ENCODE data around the gene SELENOH. TPM values are rescaled to one million over a fixed set of nuclear protein-coding genes. Genes with fewer than 3 reads are reported as not detected.

The SELENOH gene
- total and polyA plus RNA-seq, 9 of the 15 experiments (the other 6 are each of a cell fraction or from before 2014, with no cell fraction given) = 16.6 to 299 (median 118) TPM

DNA sequence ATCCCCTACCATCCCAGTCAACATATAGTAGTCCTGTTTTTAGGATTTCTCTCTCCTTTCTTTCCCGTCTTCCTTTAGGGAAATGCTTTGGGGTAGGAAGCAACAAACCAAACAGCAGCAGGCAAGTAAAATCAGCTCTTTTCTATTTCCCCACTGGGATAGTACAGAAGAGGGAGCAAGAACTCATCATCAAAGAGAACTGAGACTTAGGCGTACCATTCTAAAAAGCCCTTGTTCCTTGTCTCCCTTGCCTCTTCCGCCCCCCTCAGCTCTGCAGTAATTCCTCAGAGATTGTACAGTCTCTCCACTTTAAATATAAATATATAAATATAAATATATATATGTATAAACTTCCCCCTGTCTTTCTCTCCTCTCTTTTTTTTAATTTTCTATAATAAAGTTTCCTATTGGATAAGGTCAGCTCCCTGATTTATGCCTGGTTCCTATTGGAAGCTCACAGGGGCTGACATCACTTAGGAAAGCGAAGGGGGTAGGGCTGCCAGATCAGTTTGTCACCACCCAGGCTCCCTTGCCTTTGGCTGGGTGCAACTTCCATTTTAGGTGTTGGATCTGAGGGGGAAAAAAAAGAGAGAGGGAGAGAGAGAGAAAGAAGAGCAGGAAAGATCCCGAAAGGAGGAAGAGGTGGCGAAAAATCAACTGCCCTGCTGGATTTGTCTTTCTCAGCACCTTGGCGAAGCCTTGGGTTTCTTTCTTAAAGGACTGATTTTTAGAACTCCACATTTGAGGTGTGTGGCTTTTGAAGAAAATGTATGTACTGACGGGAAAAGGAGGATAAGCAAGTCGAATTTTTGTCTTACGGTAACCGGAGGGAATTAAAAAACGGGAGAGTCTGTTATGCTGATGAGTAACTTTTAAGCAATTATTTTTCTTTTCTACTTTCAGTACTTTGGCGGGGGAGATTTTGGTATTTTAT is 20.3 kb downstream of the SELENOH start, which contains the start of gene CTNND1 (continued):
- TF ChIP-seq ZNF224 (CRISPR knock-in tag; IDR thresholded peaks at IDR 0.05) = no peak
- no peak for TF ChIP-seq CBX2 (IDR thresholded peaks at IDR 0.05; ENCODE audit: insufficient read depth, low read length, poor library complexity, severe bottlenecking)
- peak; percentile 56; the same call in 1 of the 2 replicates for TF ChIP-seq LEF1 (IDR thresholded peaks at IDR 0.05)
- TF ChIP-seq CBFB (CRISPR knock-in tag; IDR thresholded peaks at IDR 0.05) = no peak
- no peak for TF ChIP-seq FOXK1 (CRISPR knock-in tag; IDR thresholded peaks at IDR 0.05; ENCODE audit: borderline replicate concordance)
- TF ChIP-seq, protein P1, sequence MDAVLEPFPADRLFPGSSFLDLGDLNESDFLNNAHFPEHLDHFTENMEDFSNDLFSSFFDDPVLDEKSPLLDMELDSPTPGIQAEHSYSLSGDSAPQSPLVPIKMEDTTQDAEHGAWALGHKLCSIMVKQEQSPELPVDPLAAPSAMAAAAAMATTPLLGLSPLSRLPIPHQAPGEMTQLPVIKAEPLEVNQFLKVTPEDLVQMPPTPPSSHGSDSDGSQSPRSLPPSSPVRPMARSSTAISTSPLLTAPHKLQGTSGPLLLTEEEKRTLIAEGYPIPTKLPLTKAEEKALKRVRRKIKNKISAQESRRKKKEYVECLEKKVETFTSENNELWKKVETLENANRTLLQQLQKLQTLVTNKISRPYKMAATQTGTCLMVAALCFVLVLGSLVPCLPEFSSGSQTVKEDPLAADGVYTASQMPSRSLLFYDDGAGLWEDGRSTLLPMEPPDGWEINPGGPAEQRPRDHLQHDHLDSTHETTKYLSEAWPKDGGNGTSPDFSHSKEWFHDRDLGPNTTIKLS (IDR thresholded peaks at IDR 0.05; ENCODE audit: borderline replicate concordance, low read depth) = 0 out of 2 replicates have a peak, but pooled peaks have one; percentile 31
- no peak for TF ChIP-seq ZNF764 (CRISPR knock-in tag; IDR thresholded peaks at IDR 0.05; ENCODE audit: low read depth)
- no peak for TF ChIP-seq U2AF1 (optimal IDR thresholded peaks at IDR 0.05; ENCODE audit: low read depth, low read length)
- no peak for TF ChIP-seq MTF1 (CRISPR knock-in tag; IDR thresholded peaks at IDR 0.05; ENCODE audit: borderline replicate concordance)
- TF ChIP-seq, protein P2, sequence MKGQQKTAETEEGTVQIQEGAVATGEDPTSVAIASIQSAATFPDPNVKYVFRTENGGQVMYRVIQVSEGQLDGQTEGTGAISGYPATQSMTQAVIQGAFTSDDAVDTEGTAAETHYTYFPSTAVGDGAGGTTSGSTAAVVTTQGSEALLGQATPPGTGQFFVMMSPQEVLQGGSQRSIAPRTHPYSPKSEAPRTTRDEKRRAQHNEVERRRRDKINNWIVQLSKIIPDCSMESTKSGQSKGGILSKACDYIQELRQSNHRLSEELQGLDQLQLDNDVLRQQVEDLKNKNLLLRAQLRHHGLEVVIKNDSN (CRISPR knock-in tag; IDR thresholded peaks at IDR 0.05) = no peak
- no peak for TF ChIP-seq KDM1A (IDR thresholded peaks at IDR 0.05)
- TF ChIP-seq NR3C1 (CRISPR knock-in tag; IDR thresholded peaks at IDR 0.05) = no peak
- TF ChIP-seq, protein P3, sequence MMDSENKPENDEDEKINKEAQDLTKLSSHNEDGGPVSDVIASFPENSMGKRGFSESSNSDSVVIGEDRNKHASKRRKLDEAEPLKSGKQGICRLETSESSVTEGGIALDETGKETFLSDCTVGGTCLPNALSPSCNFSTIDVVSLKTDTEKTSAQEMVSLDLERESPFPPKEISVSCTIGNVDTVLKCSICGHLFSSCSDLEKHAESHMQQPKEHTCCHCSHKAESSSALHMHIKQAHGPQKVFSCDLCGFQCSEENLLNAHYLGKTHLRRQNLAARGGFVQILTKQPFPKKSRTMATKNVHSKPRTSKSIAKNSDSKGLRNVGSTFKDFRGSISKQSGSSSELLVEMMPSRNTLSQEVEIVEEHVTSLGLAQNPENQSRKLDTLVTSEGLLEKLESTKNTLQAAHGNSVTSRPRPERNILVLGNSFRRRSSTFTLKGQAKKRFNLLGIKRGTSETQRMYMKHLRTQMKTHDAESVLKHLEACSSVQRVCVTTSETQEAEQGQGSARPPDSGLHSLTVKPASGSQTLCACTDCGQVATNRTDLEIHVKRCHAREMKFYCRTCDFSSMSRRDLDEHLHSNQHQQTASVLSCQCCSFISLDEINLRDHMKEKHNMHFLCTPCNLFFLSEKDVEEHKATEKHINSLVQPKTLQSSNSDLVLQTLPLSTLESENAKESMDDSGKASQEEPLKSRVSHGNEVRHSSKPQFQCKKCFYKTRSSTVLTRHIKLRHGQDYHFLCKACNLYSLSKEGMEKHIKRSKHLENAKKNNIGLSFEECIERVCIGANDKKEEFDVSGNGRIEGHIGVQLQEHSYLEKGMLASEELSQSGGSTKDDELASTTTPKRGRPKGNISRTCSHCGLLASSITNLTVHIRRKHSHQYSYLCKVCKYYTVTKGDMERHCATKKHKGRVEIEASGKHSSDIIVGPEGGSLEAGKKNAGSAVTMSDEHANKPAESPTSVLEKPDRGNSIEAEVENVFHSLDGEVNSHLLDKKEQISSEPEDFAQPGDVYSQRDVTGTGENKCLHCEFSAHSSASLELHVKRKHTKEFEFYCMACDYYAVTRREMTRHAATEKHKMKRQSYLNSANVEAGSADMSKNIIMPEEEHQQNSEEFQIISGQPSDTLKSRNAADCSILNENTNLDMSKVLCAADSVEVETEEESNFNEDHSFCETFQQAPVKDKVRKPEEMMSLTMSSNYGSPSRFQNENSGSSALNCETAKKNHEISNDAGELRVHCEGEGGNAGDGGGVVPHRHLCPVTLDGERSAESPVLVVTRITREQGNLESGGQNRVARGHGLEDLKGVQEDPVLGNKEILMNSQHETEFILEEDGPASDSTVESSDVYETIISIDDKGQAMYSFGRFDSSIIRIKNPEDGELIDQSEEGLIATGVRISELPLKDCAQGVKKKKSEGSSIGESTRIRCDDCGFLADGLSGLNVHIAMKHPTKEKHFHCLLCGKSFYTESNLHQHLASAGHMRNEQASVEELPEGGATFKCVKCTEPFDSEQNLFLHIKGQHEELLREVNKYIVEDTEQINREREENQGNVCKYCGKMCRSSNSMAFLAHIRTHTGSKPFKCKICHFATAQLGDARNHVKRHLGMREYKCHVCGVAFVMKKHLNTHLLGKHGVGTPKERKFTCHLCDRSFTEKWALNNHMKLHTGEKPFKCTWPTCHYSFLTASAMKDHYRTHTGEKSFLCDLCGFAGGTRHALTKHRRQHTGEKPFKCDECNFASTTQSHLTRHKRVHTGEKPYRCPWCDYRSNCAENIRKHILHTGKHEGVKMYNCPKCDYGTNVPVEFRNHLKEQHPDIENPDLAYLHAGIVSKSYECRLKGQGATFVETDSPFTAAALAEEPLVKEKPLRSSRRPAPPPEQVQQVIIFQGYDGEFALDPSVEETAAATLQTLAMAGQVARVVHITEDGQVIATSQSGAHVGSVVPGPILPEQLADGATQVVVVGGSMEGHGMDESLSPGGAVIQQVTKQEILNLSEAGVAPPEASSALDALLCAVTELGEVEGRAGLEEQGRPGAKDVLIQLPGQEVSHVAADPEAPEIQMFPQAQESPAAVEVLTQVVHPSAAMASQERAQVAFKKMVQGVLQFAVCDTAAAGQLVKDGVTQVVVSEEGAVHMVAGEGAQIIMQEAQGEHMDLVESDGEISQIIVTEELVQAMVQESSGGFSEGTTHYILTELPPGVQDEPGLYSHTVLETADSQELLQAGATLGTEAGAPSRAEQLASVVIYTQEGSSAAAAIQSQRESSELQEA (IDR thresholded peaks at IDR 0.05; ENCODE audit: low read depth) = no peak
- no peak for TF ChIP-seq PCBP1 (IDR thresholded peaks at IDR 0.05; ENCODE audit: low read depth, low read length, poor library complexity, severe bottlenecking)
- no peak for TF ChIP-seq KLF16 (IDR thresholded peaks at IDR 0.05)
- TF ChIP-seq POLR2AphosphoS5 (IDR thresholded peaks at IDR 0.05; ENCODE audit: control insufficient read depth, insufficient read depth, low read depth, low read length) = peak; percentile 88

Data from K562 (cell line).